A549 (cell line): ENCODE results near the gene CNTNAP2. TPM values are rescaled to one million over a fixed set of nuclear protein-coding genes. Genes with fewer than 3 reads are reported as not detected.
A peak's percentile ranks its signal among the peaks of the same experiment; 100 is the strongest.

ENCODE experiments used
- ATAC-seq, 2 experiments: fragments of 200-7000 bp in 1 of 2; fragments of >200 bp in 1 of 2; cut with Nextera tagmentation in 1 of 2; cut with Tn5 transposase in 1 of 2; 3 replicates each; pipeline versions ENCODE4 v1.8.0 to v1.9.1; 2018 to 2020; ENCODE audit warnings: mild to moderate bottlenecking in 1 of 2, moderate library complexity in 1 of 2
- CTCF ChIA-PET: fragments of 300-600 bp; sonication (Branson Sonifier 250); formaldehyde crosslinking; extraction: SDS; loops from one replicate; lab custom pipeline; 2021; ENCODE audit warnings: antibody characterized with exemption, inconsistent platforms; lab: Yijun Ruan, JAX
- POLR2A ChIA-PET: fragments of 350-600 bp; formaldehyde crosslinking; extraction: SDS; loops from one replicate; lab custom pipeline; 2021; ENCODE audit warnings: antibody characterized with exemption, inconsistent platforms; lab: Yijun Ruan, JAX
- DNase-seq, 2 experiments: peaks; one replicate each; pipeline versions ENCODE4 v3.0.0 to v3.0.0-alpha.2; 2011 to 2016; ENCODE audit warnings: low read depth in 1 of 2, low spot score in 1 of 2
- FAIRE-seq: peaks from 2 replicates; lab custom pipeline; 2011; peaks lifted over from hg19 to GRCh38; lab: Jason Lieb, UNC
- H3K27ac ChIP-seq, 2 experiments: fragments of >200 bp; sonication (Bioruptor Twin); formaldehyde crosslinking; 3 replicates each; pipeline ENCODE4 v1.5.1; 2016 to 2017
- H3K4me1 ChIP-seq: fragments of >200 bp; sonication (Bioruptor Twin); formaldehyde crosslinking; 3 replicates; pipeline ENCODE4 v1.6.1; 2016
- H3K4me2 ChIP-seq: fragments of >200 bp; sonication (Bioruptor Twin); formaldehyde crosslinking; 3 replicates; pipeline ENCODE4 v1.6.1; 2016
- H3K4me3 ChIP-seq: fragments of >200 bp; sonication (Bioruptor Twin); formaldehyde crosslinking; 3 replicates; pipeline ENCODE4 v1.5.1; 2016
- H3K9me3 ChIP-seq: fragments of >200 bp; sonication (Bioruptor Twin); formaldehyde crosslinking; 3 replicates; pipeline ENCODE4 v1.6.1; 2016
- E2F6 ChIP-seq: IDR thresholded peaks from 2 replicates; pipeline ENCODE4 v1.6.1; 2012; ENCODE audit warnings: low read depth, borderline replicate concordance
- EHF ChIP-seq: fragments of 250-450 bp; sonication (Bioruptor Pico); IDR thresholded peaks from 2 replicates; pipeline ENCODE4 v1.5.0; 2020; ENCODE audit warnings: mild to moderate bottlenecking
- EHMT2 ChIP-seq: fragments of 200-600 bp; sonication (generic); IDR thresholded peaks from 2 replicates; pipeline ENCODE4 v1.6.1; 2016; ENCODE audit warnings: antibody characterized with exemption, low read depth, mild to moderate bottlenecking, moderate library complexity
- ELK1 ChIP-seq: fragments of 150-350 bp; IDR thresholded peaks from 2 replicates; pipeline ENCODE4 v1.6.1; 2014; ENCODE audit warnings: low read depth, mild to moderate bottlenecking, low read length
- EP300 ChIP-seq, 2 experiments: fragments of >200 bp; sonication (Bioruptor Twin); formaldehyde crosslinking; IDR thresholded peaks; 2 replicates in 1 of 2; 3 replicates in 1 of 2; pipeline ENCODE4 v1.6.1; 2016 to 2017
- ESRRA ChIP-seq: fragments of 150-350 bp; IDR thresholded peaks from 2 replicates; pipeline ENCODE4 v1.6.1; 2014; ENCODE audit warnings: mild to moderate bottlenecking, low read length, borderline replicate concordance
- FOSB ChIP-seq: fragments of 250-450 bp; sonication (Bioruptor Pico); IDR thresholded peaks from 2 replicates; pipeline ENCODE4 v1.5.0; 2020; ENCODE audit warnings: mild to moderate bottlenecking, moderate library complexity
- FOXS1 ChIP-seq: fragments of 250-450 bp; sonication (Bioruptor Pico); IDR thresholded peaks from 2 replicates; pipeline ENCODE4 v1.5.0; 2020; ENCODE audit warnings: mild to moderate bottlenecking, moderate library complexity
- HMGXB4 ChIP-seq: fragments of 250-450 bp; sonication (Bioruptor Pico); IDR thresholded peaks from 2 replicates; pipeline ENCODE4 v1.5.0; 2021; ENCODE audit warnings: mild to moderate bottlenecking, moderate library complexity, borderline replicate concordance
- HOXB13 ChIP-seq: fragments of 250-450 bp; sonication (Bioruptor Pico); IDR thresholded peaks from 2 replicates; pipeline ENCODE4 v1.5.0; 2020; ENCODE audit warnings: low read depth, mild to moderate bottlenecking, moderate library complexity
- JUNB ChIP-seq: fragments of >200 bp; sonication (Bioruptor Twin); formaldehyde crosslinking; IDR thresholded peaks from 2 replicates; pipeline ENCODE4 v1.6.1; 2016
- KDM1A ChIP-seq: fragments of 200-600 bp; sonication (generic); IDR thresholded peaks from 2 replicates; pipeline ENCODE4 v1.6.1; 2016; ENCODE audit warnings: low read depth, mild to moderate bottlenecking
- MAFK ChIP-seq: fragments of 450-650 bp; IDR thresholded peaks from 2 replicates; pipeline ENCODE4 v1.6.1; 2014; ENCODE audit not compliant: partially characterized antibody
- MAX ChIP-seq: IDR thresholded peaks from 2 replicates; pipeline ENCODE4 v1.6.1; 2012
- MAZ ChIP-seq: fragments of 150-350 bp; IDR thresholded peaks from 2 replicates; pipeline ENCODE4 v1.6.1; 2014; ENCODE audit warnings: antibody characterized with exemption, low read depth, low read length, borderline replicate concordance
- MYC ChIP-seq: IDR thresholded peaks from 2 replicates; pipeline ENCODE4 v1.6.1; 2012; ENCODE audit warnings: mild to moderate bottlenecking, inconsistent platforms, low read length, improper control_type of control experiment, borderline replicate concordance
- NFE2L2 ChIP-seq: fragments of 150-350 bp; conservative IDR thresholded peaks from 2 replicates; pipeline ENCODE4 v1.6.1; 2014; ENCODE audit warnings: low read length
- PHF8 ChIP-seq: fragments of 200-600 bp; sonication (generic); IDR thresholded peaks from 2 replicates; pipeline ENCODE4 v1.6.1; 2016; ENCODE audit warnings: low read depth, mild to moderate bottlenecking, antibody characterized with exemption, moderate library complexity, borderline replicate concordance
- POLR2A ChIP-seq: IDR thresholded peaks from 2 replicates; pipeline ENCODE4 v1.6.1; 2012; ENCODE audit warnings: mild to moderate bottlenecking, low read length
- POLR2AphosphoS2 ChIP-seq: conservative IDR thresholded peaks from 2 replicates; pipeline ENCODE4 v1.6.1; 2012; ENCODE audit warnings: low read length, improper control_type of control experiment, inconsistent platforms
- RAD21 ChIP-seq, 2 experiments: fragments of >200 bp in 1 of 2; sonication (Bioruptor Twin) in 1 of 2; formaldehyde crosslinking in 1 of 2; IDR thresholded peaks in 1 of 2; conservative IDR thresholded peaks in 1 of 2; 2 replicates in 1 of 2; 3 replicates in 1 of 2; pipeline ENCODE4 v1.6.1; 2012 to 2018; ENCODE audit warnings: inconsistent platforms in 1 of 2
- RARB ChIP-seq: fragments of 250-450 bp; sonication (Bioruptor Pico); IDR thresholded peaks from 2 replicates; pipeline ENCODE4 v1.8.0; 2021; ENCODE audit warnings: mild to moderate bottlenecking, moderate library complexity
- RFX5 ChIP-seq: fragments of 450-650 bp; IDR thresholded peaks from 2 replicates; pipeline ENCODE4 v1.7.1; 2014; ENCODE audit warnings: antibody characterized with exemption, mild to moderate bottlenecking, moderate library complexity
- RNF2 ChIP-seq: fragments of 200-600 bp; sonication (generic); IDR thresholded peaks from 2 replicates; pipeline ENCODE4 v1.6.1; 2016; ENCODE audit warnings: low read depth, mild to moderate bottlenecking, antibody characterized with exemption, moderate library complexity, borderline replicate concordance
- SMC3 ChIP-seq: fragments of >200 bp; sonication (Bioruptor Twin); formaldehyde crosslinking; IDR thresholded peaks from 3 replicates; pipeline ENCODE4 v1.6.1; 2018; ENCODE audit warnings: inconsistent platforms
- TFCP2L1 ChIP-seq: fragments of 250-450 bp; sonication (Bioruptor Pico); IDR thresholded peaks from 2 replicates; pipeline ENCODE4 v1.5.0; 2021; ENCODE audit warnings: mild to moderate bottlenecking
- USF2 ChIP-seq: fragments of 450-650 bp; IDR thresholded peaks from 2 replicates; pipeline ENCODE4 v1.6.1; 2014; ENCODE audit warnings: antibody characterized with exemption
- ZC3H11A ChIP-seq: fragments of 450-650 bp; IDR thresholded peaks from 2 replicates; pipeline ENCODE4 v1.6.1; 2014; ENCODE audit warnings: antibody characterized with exemption, mild to moderate bottlenecking
- WGBS: methylation state at CpG from one replicate; pipeline ENCODE4 v1.1.6; 2017; ENCODE audit errors: missing lambda C conversion rate; 5-methylcytosine and 5-hydroxymethylcytosine counted together
- polyA plus RNA-seq, 4 experiments: library from polyadenylated mRNA; depleted of rRNA in 3 of 4; stranded (reverse); fragments of >200 nt; fragmentation: RNase III in 1 of 4; extraction: RNeasy Plus Mini Kit Qiagen cat#74134 plus additional on column Dnase treatment in 1 of 4; gene quantifications; 2 replicates in 3 of 4; 3 replicates in 1 of 4; pipeline ENCODE4 v1.2.3, GENCODE V29; 2011 to 2017

The CNTNAP2 gene
- polyA plus RNA-seq, 2 of the 4 experiments (the other 2 are of a cell fraction): 0.05 to 0.13 TPM

- peaks cover 3% of the 10 kb centered on the region; the same call in 1 of the 3 replicates for H3K9me3 ChIP-seq
- peak overlapping the region; percentile 52 for H3K4me2 ChIP-seq
- ChIA-PET POLR2A (no interaction called here), CTCF (interaction anchor here (0.6 kb wide), 1 partner anchor 1242 kb away, joined by 3 read pairs; no protein-coding TSS in a partner anchor)
- DNase-seq (peak in 1 of 2 experiments; percentile 32), FAIRE-seq (no peak), ATAC-seq (peak; percentile 61 to 66; a peak in 3 of 6 replicates)
- 10% methylated on average over 8 of the region's 8 CpGs for WGBS
- TF ChIP-seq NFE2L2: no peak
- no peak for TF ChIP-seq HOXB13 (CRISPR knock-in tag)
- 0 out of 5 replicates have a peak, but pooled peaks of 1 of the 2 experiments have one; percentile 16 for TF ChIP-seq EP300 (IDR thresholded peaks at IDR 0.05)
- no peak for TF ChIP-seq POLR2A
- H3K4me1 ChIP-seq: peaks cover 13% of the 10 kb centered on the region; the same call in 1 of the 3 replicates
- no peak overlapping the region for H3K4me3 ChIP-seq
- peak overlapping the region; percentile 33 to 68; a peak in 3 of 6 replicates for H3K27ac ChIP-seq
Measured at GRCh38 chr7:147412782-147413556, 1296.4 kb downstream of the CNTNAP2 start.

- peak overlapping the region; percentile 52 for H3K4me2 ChIP-seq
- no peak for DNase-seq
- peaks cover 3% of the 10 kb centered on the region; the same call in 1 of the 3 replicates for H3K9me3 ChIP-seq
- no peak overlapping the region for H3K4me3 ChIP-seq
- no peak for FAIRE-seq
- H3K4me1 ChIP-seq: peaks cover 13% of the 10 kb centered on the region; the same call in 1 of the 3 replicates
- CTCF ChIA-PET: interaction anchor here (0.6 kb wide), 1 partner anchor 1242 kb away, joined by 3 read pairs; no protein-coding TSS in a partner anchor
- ATAC-seq: no peak
- no peak for TF ChIP-seq KDM1A
- TF ChIP-seq EHMT2: no peak
- no peak for TF ChIP-seq MAZ
- TF ChIP-seq RNF2: no peak
- TF ChIP-seq USF2: no peak
- TF ChIP-seq NFE2L2: no peak
- TF ChIP-seq PHF8: no peak
- no peak for TF ChIP-seq FOXS1 (CRISPR knock-in tag)
- no peak for TF ChIP-seq MYC
- no peak for TF ChIP-seq RARB (CRISPR knock-in tag)
- no peak for TF ChIP-seq ELK1
- TF ChIP-seq ZC3H11A: no peak
- TF ChIP-seq SMC3: no peak
- TF ChIP-seq POLR2AphosphoS2: no peak
- TF ChIP-seq, all 56 proteins: peak for 0
- H3K27ac ChIP-seq: peak overlapping the region; percentile 33 to 68; a peak in 3 of 6 replicates
- POLR2A ChIA-PET: no interaction called here
Measured at GRCh38 chr7:147413557-147413870, 1296.9 kb downstream of the CNTNAP2 start.

GRCh38 chr7:147415991-147416390 is 1299.4 kb downstream of the CNTNAP2 start:
- ATAC-seq: no peak
- Histone ChIP-seq H3K27ac (no peak overlapping the region), H3K4me3 (no peak overlapping the region), H3K4me2 (no peak overlapping the region), H3K4me1 (peaks cover 13% of the 10 kb centered on the region; the same call in 1 of the 3 replicates), H3K9me3 (peaks cover 3% of the 10 kb centered on the region; the same call in 1 of the 3 replicates)
- no peak for DNase-seq
- ChIA-PET POLR2A (no interaction called here), CTCF (no interaction called here)
- no peak for FAIRE-seq
- WGBS: 72% methylated on average over 1 of the region's 1 CpG
- no peak for TF ChIP-seq FOSB
- no peak for TF ChIP-seq ESRRA
- no peak for TF ChIP-seq TFCP2L1 (CRISPR knock-in tag)
- no peak for TF ChIP-seq EHF
- TF ChIP-seq RAD21 (conservative IDR thresholded peaks at IDR 0.05 in 1 of 2, IDR thresholded peaks at IDR 0.05 in 1 of 2): no peak
- no peak for TF ChIP-seq MYC
- no peak for TF ChIP-seq MAX
- TF ChIP-seq E2F6: no peak
- no peak for TF ChIP-seq FOXS1 (CRISPR knock-in tag)
- TF ChIP-seq RFX5: no peak
- TF ChIP-seq ELK1: no peak
- TF ChIP-seq JUNB: no peak
- no peak for TF ChIP-seq HMGXB4 (CRISPR knock-in tag)
- no peak for TF ChIP-seq MAFK
- no peak for TF ChIP-seq POLR2AphosphoS2
